HEK293 (cell line): ENCODE measurements around the gene DHRS11.

Experiments
- CTCF ChIA-PET: fragments of 350-600 bp; formaldehyde crosslinking; extraction: SDS; loops from one replicate; lab custom pipeline; 2021; ENCODE audit warnings: antibody characterized with exemption; lab: Yijun Ruan, JAX
- POLR2A ChIA-PET: fragments of 300-600 bp; formaldehyde crosslinking; extraction: SDS; loops from one replicate; lab custom pipeline; 2020; ENCODE audit warnings: antibody characterized with exemption, inconsistent platforms; lab: Yijun Ruan, JAX
- H3K27ac ChIP-seq: fragments of 200-500 bp; sonication (Bioruptor generic); 2 replicates; pipeline ENCODE4 v1.5.1; 2014; ENCODE audit warnings: low read depth, low read length, control low read depth, inconsistent platforms; ENCODE audit errors: extremely low read depth
- H3K36me3 ChIP-seq, 2 experiments: fragments of 200-500 bp in 1 of 2; sonication (Bioruptor generic) in 1 of 2; 1 replicate in 1 of 2; 2 replicates in 1 of 2; pipeline ENCODE4 v1.5.1; 2014 to 2017; ENCODE audit warnings: inconsistent platforms in 2 of 2, low read length in 2 of 2; ENCODE audit not compliant: control insufficient read depth in 2 of 2, insufficient read depth in 1 of 2
- H3K4me1 ChIP-seq: fragments of 200-500 bp; sonication (Bioruptor generic); 2 replicates; pipeline ENCODE4 v1.5.1; 2014; ENCODE audit warnings: mild to moderate bottlenecking, low read length, inconsistent platforms; ENCODE audit not compliant: control insufficient read depth, insufficient read depth
- H3K4me3 ChIP-seq: 2 replicates; pipeline ENCODE4 v1.5.1; 2011; ENCODE audit warnings: low read depth, mild to moderate bottlenecking, control low read depth, low read length, moderate library complexity
- H3K9me3 ChIP-seq: fragments of 200-500 bp; sonication (Bioruptor generic); 2 replicates; pipeline ENCODE4 v1.5.1; 2014; ENCODE audit warnings: low read depth, low read length, inconsistent platforms; ENCODE audit not compliant: control insufficient read depth, insufficient read depth
- KLF1 ChIP-seq: fragments of 450-650 bp; formaldehyde crosslinking; IDR thresholded peaks from 2 replicates; pipeline ENCODE4 v1.5.1; 2016; ENCODE audit warnings: missing biosample characterization, missing genetic modification characterization
- MEIS1 ChIP-seq: sonication (generic); formaldehyde crosslinking; IDR thresholded peaks from 2 replicates; pipeline ENCODE4 v1.8.1; 2022; ENCODE audit warnings: missing genetic modification reagents, mild to moderate bottlenecking, borderline replicate concordance
- SP3 ChIP-seq: fragments of 450-650 bp; formaldehyde crosslinking; IDR thresholded peaks from 2 replicates; pipeline ENCODE4 v1.5.1; 2016; ENCODE audit warnings: missing biosample characterization, missing genetic modification characterization
- ZBTB1 ChIP-seq: fragments of 450-650 bp; formaldehyde crosslinking; IDR thresholded peaks from 2 replicates; pipeline ENCODE4 v1.5.1; 2016; ENCODE audit warnings: missing biosample characterization, missing genetic modification characterization
- ZEB2 ChIP-seq: fragments of 450-650 bp; formaldehyde crosslinking; IDR thresholded peaks from 2 replicates; pipeline ENCODE4 v1.5.1; 2016; ENCODE audit warnings: missing biosample characterization, missing genetic modification characterization
- ZFP37 ChIP-seq: fragments of 450-650 bp; formaldehyde crosslinking; IDR thresholded peaks from 2 replicates; pipeline ENCODE4 v1.5.1; 2016; ENCODE audit warnings: missing biosample characterization, missing genetic modification characterization
- ZFP69B ChIP-seq: fragments of 450-650 bp; formaldehyde crosslinking; IDR thresholded peaks from 2 replicates; pipeline ENCODE4 v1.5.1; 2016; ENCODE audit warnings: missing biosample characterization, missing genetic modification characterization
- ZNF391 ChIP-seq: fragments of 450-650 bp; formaldehyde crosslinking; IDR thresholded peaks from 2 replicates; pipeline ENCODE4 v1.5.1; 2016; ENCODE audit warnings: low read depth, missing biosample characterization, missing genetic modification characterization, borderline replicate concordance
- ZNF404 ChIP-seq: fragments of 450-650 bp; formaldehyde crosslinking; IDR thresholded peaks from 2 replicates; pipeline ENCODE4 v1.5.1; 2017; ENCODE audit warnings: missing biosample characterization, missing genetic modification characterization
- ZNF423 ChIP-seq: fragments of 450-650 bp; formaldehyde crosslinking; IDR thresholded peaks from 2 replicates; pipeline ENCODE4 v1.5.1; 2016; ENCODE audit warnings: missing biosample characterization, missing genetic modification characterization
- ZNF433 ChIP-seq: fragments of 450-650 bp; formaldehyde crosslinking; IDR thresholded peaks from 2 replicates; pipeline ENCODE4 v1.5.1; 2016; ENCODE audit warnings: missing biosample characterization, missing genetic modification characterization, low read depth
- ZNF473 ChIP-seq: fragments of 450-650 bp; formaldehyde crosslinking; IDR thresholded peaks from 2 replicates; pipeline ENCODE4 v1.5.1; 2017; ENCODE audit warnings: missing biosample characterization, missing genetic modification characterization
- ZNF629 ChIP-seq: fragments of 450-650 bp; formaldehyde crosslinking; IDR thresholded peaks from 2 replicates; pipeline ENCODE4 v1.5.1; 2017; ENCODE audit warnings: missing biosample characterization, missing genetic modification characterization
- ZNF654 ChIP-seq: fragments of 450-650 bp; formaldehyde crosslinking; IDR thresholded peaks from 2 replicates; pipeline ENCODE4 v1.5.1; 2016; ENCODE audit warnings: low read depth, missing biosample characterization, missing genetic modification characterization
- ZNF677 ChIP-seq: fragments of 450-650 bp; IDR thresholded peaks from 2 replicates; pipeline ENCODE4 v1.5.0; 2018; ENCODE audit warnings: missing biosample characterization, mild to moderate bottlenecking, missing genetic modification characterization, moderate library complexity
- ZNF768 ChIP-seq: fragments of 450-650 bp; formaldehyde crosslinking; IDR thresholded peaks from 2 replicates; pipeline ENCODE4 v1.5.1; 2018; ENCODE audit warnings: missing biosample characterization, mild to moderate bottlenecking, missing genetic modification characterization
- TF ChIP-seq, protein P1 (sequence below): fragments of 450-650 bp; formaldehyde crosslinking; IDR thresholded peaks from 2 replicates; pipeline ENCODE4 v1.5.1; 2016; ENCODE audit warnings: missing biosample characterization, missing genetic modification characterization
- TF ChIP-seq, protein P2 (sequence below): fragments of 450-650 bp; formaldehyde crosslinking; IDR thresholded peaks from 2 replicates; pipeline ENCODE4 v1.5.1; 2016; ENCODE audit warnings: missing biosample characterization, missing genetic modification characterization
- TF ChIP-seq, protein P3 (sequence below): fragments of 450-650 bp; formaldehyde crosslinking; IDR thresholded peaks from 2 replicates; pipeline ENCODE4 v1.5.1; 2016; ENCODE audit warnings: missing biosample characterization, missing genetic modification characterization
- TF ChIP-seq, protein P4 (sequence below): fragments of 450-650 bp; formaldehyde crosslinking; IDR thresholded peaks from 2 replicates; pipeline ENCODE4 v1.5.1; 2017; ENCODE audit warnings: missing biosample characterization, missing genetic modification characterization
- TF ChIP-seq, protein P5 (sequence below): fragments of 450-650 bp; formaldehyde crosslinking; IDR thresholded peaks from 2 replicates; pipeline ENCODE4 v1.5.1; 2016; ENCODE audit warnings: missing biosample characterization, missing genetic modification characterization
- TF ChIP-seq, protein P6 (sequence below): fragments of 450-650 bp; formaldehyde crosslinking; IDR thresholded peaks from 2 replicates; pipeline ENCODE4; 2016; ENCODE audit warnings: missing biosample characterization, missing genetic modification characterization
- TF ChIP-seq, protein P7 (sequence below): fragments of 450-650 bp; formaldehyde crosslinking; IDR thresholded peaks from 2 replicates; pipeline ENCODE4 v1.5.1; 2016; ENCODE audit warnings: missing biosample characterization, missing genetic modification characterization

Gene DHRS11

DNA sequence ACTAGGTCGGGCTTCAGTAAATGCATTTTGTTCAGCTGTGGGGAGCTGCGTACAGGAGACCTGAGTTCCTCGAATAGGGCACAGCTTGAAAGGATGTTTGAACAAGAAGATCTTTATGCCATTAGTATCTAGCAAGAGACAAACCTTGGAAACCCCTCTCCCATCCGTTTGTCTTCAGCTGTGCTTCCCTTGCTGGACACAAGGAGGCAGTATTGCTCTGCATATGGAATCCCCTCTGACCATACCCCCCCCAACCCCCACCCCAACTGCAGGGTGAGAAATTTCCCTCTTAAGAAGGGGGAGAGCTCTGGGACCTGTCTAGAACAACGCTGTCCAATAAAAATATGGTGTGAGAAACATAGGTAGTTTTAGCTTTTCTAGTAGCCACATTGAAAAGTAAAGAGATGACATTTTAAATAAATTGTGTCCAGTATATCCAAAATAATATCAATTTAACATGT is 11.3 kb downstream of the DHRS11 start:
- peak overlapping the region; percentile 88 for H3K4me3 ChIP-seq
- no peaks in the 10 kb centered on the region for H3K9me3 ChIP-seq
- ChIA-PET POLR2A (interaction anchor here (0.6 to 3.2 kb wide), 15 partner anchors 10 to 1168 kb away, joined by 3 to 70 read pairs (median 4); partner anchors contain the start of genes AATF, DHRS11, MYO19 and PIGW), CTCF (interaction anchor here (0.6 to 3.9 kb wide), 46 partner anchors 8 to 1730 kb away, joined by 3 to 45 read pairs (median 4); partner anchors contain the start of genes DHRS11, MYO19 and PIGW)
- H3K27ac ChIP-seq: no peak overlapping the region
- peaks cover 9% of the 10 kb centered on the region; the same call in 1 of the 2 replicates for H3K4me1 ChIP-seq
- peaks cover 4 to 36% of the 10 kb centered on the region in 2 experiments; a peak in 2 of 3 replicates for H3K36me3 ChIP-seq
- TF ChIP-seq, protein P1, sequence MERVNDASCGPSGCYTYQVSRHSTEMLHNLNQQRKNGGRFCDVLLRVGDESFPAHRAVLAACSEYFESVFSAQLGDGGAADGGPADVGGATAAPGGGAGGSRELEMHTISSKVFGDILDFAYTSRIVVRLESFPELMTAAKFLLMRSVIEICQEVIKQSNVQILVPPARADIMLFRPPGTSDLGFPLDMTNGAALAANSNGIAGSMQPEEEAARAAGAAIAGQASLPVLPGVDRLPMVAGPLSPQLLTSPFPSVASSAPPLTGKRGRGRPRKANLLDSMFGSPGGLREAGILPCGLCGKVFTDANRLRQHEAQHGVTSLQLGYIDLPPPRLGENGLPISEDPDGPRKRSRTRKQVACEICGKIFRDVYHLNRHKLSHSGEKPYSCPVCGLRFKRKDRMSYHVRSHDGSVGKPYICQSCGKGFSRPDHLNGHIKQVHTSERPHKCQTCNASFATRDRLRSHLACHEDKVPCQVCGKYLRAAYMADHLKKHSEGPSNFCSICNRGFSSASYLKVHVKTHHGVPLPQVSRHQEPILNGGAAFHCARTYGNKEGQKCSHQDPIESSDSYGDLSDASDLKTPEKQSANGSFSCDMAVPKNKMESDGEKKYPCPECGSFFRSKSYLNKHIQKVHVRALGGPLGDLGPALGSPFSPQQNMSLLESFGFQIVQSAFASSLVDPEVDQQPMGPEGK (tag by site-specific recombination): peak; percentile 79
- TF ChIP-seq, protein P2, sequence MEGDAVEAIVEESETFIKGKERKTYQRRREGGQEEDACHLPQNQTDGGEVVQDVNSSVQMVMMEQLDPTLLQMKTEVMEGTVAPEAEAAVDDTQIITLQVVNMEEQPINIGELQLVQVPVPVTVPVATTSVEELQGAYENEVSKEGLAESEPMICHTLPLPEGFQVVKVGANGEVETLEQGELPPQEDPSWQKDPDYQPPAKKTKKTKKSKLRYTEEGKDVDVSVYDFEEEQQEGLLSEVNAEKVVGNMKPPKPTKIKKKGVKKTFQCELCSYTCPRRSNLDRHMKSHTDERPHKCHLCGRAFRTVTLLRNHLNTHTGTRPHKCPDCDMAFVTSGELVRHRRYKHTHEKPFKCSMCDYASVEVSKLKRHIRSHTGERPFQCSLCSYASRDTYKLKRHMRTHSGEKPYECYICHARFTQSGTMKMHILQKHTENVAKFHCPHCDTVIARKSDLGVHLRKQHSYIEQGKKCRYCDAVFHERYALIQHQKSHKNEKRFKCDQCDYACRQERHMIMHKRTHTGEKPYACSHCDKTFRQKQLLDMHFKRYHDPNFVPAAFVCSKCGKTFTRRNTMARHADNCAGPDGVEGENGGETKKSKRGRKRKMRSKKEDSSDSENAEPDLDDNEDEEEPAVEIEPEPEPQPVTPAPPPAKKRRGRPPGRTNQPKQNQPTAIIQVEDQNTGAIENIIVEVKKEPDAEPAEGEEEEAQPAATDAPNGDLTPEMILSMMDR (tag by site-specific recombination): peak; percentile 65
- TF ChIP-seq ZNF629 (tag by site-specific recombination) (no peak), ZNF473 (no peak), ZNF677 (tag by site-specific recombination) (no peak), ZNF391 (no peak), MEIS1 (CRISPR knock-in tag) (no peak), SP3 (tag by site-specific recombination) (no peak), KLF1 (tag by site-specific recombination) (no peak), ZNF768 (no peak), ZFP37 (tag by site-specific recombination) (no peak), ZFP69B (tag by site-specific recombination) (peak; percentile 86), ZNF404 (tag by site-specific recombination) (no peak), ZBTB1 (tag by site-specific recombination) (no peak), ZNF433 (tag by site-specific recombination) (no peak), ZEB2 (tag by site-specific recombination) (no peak), ZNF423 (tag by site-specific recombination) (no peak), ZNF654 (tag by site-specific recombination) (peak; percentile 59)
- TF ChIP-seq, protein P3, sequence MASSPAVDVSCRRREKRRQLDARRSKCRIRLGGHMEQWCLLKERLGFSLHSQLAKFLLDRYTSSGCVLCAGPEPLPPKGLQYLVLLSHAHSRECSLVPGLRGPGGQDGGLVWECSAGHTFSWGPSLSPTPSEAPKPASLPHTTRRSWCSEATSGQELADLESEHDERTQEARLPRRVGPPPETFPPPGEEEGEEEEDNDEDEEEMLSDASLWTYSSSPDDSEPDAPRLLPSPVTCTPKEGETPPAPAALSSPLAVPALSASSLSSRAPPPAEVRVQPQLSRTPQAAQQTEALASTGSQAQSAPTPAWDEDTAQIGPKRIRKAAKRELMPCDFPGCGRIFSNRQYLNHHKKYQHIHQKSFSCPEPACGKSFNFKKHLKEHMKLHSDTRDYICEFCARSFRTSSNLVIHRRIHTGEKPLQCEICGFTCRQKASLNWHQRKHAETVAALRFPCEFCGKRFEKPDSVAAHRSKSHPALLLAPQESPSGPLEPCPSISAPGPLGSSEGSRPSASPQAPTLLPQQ (tag by site-specific recombination): peak; percentile 97
- TF ChIP-seq, protein P4, sequence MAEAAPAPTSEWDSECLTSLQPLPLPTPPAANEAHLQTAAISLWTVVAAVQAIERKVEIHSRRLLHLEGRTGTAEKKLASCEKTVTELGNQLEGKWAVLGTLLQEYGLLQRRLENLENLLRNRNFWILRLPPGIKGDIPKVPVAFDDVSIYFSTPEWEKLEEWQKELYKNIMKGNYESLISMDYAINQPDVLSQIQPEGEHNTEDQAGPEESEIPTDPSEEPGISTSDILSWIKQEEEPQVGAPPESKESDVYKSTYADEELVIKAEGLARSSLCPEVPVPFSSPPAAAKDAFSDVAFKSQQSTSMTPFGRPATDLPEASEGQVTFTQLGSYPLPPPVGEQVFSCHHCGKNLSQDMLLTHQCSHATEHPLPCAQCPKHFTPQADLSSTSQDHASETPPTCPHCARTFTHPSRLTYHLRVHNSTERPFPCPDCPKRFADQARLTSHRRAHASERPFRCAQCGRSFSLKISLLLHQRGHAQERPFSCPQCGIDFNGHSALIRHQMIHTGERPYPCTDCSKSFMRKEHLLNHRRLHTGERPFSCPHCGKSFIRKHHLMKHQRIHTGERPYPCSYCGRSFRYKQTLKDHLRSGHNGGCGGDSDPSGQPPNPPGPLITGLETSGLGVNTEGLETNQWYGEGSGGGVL: peak; percentile 86
- TF ChIP-seq, protein P5, sequence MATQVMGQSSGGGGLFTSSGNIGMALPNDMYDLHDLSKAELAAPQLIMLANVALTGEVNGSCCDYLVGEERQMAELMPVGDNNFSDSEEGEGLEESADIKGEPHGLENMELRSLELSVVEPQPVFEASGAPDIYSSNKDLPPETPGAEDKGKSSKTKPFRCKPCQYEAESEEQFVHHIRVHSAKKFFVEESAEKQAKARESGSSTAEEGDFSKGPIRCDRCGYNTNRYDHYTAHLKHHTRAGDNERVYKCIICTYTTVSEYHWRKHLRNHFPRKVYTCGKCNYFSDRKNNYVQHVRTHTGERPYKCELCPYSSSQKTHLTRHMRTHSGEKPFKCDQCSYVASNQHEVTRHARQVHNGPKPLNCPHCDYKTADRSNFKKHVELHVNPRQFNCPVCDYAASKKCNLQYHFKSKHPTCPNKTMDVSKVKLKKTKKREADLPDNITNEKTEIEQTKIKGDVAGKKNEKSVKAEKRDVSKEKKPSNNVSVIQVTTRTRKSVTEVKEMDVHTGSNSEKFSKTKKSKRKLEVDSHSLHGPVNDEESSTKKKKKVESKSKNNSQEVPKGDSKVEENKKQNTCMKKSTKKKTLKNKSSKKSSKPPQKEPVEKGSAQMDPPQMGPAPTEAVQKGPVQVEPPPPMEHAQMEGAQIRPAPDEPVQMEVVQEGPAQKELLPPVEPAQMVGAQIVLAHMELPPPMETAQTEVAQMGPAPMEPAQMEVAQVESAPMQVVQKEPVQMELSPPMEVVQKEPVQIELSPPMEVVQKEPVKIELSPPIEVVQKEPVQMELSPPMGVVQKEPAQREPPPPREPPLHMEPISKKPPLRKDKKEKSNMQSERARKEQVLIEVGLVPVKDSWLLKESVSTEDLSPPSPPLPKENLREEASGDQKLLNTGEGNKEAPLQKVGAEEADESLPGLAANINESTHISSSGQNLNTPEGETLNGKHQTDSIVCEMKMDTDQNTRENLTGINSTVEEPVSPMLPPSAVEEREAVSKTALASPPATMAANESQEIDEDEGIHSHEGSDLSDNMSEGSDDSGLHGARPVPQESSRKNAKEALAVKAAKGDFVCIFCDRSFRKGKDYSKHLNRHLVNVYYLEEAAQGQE (tag by site-specific recombination): peak; percentile 55; the same call in 1 of the 2 replicates
- TF ChIP-seq, protein P6, sequence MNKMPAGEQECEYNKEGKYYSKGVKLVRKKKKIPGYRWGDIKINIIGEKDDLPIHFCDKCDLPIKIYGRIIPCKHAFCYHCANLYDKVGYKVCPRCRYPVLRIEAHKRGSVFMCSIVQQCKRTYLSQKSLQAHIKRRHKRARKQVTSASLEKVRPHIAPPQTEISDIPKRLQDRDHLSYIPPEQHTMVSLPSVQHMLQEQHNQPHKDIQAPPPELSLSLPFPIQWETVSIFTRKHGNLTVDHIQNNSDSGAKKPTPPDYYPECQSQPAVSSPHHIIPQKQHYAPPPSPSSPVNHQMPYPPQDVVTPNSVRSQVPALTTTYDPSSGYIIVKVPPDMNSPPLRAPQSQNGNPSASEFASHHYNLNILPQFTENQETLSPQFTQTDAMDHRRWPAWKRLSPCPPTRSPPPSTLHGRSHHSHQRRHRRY: no peak
- TF ChIP-seq, protein P7, sequence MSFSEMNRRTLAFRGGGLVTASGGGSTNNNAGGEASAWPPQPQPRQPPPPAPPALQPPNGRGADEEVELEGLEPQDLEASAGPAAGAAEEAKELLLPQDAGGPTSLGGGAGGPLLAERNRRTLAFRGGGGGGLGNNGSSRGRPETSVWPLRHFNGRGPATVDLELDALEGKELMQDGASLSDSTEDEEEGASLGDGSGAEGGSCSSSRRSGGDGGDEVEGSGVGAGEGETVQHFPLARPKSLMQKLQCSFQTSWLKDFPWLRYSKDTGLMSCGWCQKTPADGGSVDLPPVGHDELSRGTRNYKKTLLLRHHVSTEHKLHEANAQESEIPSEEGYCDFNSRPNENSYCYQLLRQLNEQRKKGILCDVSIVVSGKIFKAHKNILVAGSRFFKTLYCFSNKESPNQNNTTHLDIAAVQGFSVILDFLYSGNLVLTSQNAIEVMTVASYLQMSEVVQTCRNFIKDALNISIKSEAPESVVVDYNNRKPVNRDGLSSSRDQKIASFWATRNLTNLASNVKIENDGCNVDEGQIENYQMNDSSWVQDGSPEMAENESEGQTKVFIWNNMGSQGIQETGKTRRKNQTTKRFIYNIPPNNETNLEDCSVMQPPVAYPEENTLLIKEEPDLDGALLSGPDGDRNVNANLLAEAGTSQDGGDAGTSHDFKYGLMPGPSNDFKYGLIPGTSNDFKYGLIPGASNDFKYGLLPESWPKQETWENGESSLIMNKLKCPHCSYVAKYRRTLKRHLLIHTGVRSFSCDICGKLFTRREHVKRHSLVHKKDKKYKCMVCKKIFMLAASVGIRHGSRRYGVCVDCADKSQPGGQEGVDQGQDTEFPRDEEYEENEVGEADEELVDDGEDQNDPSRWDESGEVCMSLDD (tag by site-specific recombination): 0 out of 2 replicates have a peak, but pooled peaks have one; percentile 48
